T-helper 22 cell (primary cell): ENCODE data around the gene QSER1.
"Not testable (repeated sequence)": the region's sequence is repeated elsewhere in the genome, so short reads cannot be mapped to it uniquely, and the experiment has no call there.

Experiments
- DNase-seq: peaks from one replicate; pipeline ENCODE4 v3.0.0-alpha.2; 2020; ENCODE audit warnings: low read depth

QSER1 gene

DNA sequence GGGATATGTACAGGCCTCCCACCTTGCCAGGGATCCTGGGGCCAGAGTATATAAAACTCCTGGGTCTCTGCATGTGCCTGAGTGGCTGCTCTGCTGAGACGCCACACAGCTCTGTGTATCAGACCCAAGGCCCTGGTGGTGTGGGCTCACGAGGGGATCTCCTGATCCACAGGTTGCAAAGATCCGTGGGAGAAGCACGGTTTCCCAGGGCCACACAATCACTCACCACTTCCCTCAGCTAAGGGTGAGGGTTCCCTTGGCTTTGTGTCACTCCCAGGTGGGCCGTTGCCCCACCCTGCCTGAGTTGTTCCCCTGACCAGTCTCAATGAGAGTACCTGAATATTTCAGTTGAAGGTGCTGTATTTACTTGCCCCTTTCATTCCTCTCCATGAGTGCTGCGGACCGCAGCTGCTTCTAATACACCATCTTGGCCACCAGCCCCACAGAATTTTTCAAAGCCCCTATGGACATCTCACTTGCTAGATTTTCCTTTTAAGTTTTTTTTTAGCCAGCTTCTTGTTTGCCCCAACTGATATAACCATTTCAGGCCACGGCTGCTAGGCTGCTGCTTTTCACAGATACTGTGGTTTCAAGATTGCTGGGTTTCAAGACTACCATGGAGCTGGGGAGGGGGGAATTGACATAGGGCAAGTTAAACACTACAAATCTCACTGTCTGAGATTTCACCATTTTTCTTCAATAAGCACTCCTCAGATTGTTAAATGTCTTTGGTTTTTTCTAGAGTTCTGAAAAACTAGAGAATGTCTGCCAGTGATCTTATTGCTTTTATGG, 109.3 kb downstream of the QSER1 start:
- DNase-seq, result no peak

DNA sequence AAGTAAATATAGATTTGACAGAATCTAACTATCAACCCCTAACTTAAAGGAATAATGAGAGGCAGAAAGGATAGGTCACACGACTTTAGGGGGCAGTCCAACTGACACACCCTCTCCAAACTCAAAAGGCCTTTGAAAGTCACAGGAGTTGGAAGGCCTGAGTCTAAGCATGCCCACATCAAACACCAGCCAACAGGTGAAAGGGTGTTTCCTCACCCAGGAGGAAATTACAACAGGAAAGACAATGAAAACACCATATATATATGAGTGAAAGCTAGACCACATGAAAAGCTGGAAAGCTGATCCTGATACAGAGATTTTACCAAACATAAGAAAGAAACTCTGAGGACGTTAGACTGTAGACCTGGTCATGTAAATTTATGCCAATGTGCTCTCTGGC, 112.6 kb downstream of the QSER1 start:
- peak; percentile 20 for DNase-seq

DNA sequence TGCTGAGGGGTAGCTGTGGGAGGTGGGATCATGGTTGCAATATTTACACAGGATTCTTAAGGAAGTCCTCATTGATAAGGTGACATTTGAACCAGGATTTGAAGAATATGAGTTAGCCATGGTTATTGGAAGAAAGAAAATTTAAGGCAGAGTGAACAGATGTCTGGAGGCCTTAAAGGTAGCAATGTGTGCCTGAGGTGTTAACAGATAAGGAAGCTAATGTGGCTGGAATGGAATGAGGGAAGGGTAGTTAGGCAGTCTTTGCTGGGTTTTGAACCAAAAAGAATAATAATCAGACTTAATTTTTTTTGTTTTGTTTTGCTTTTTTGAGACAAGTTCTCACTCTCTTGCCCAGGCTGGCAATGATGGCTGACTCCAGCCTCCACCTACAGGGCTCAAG, 113.4 kb downstream of the QSER1 start:
- no peak for DNase-seq

GRCh38 chr11:33013755-33014154, 121.1 kb downstream of the QSER1 start:
- no peak for DNase-seq

DNA sequence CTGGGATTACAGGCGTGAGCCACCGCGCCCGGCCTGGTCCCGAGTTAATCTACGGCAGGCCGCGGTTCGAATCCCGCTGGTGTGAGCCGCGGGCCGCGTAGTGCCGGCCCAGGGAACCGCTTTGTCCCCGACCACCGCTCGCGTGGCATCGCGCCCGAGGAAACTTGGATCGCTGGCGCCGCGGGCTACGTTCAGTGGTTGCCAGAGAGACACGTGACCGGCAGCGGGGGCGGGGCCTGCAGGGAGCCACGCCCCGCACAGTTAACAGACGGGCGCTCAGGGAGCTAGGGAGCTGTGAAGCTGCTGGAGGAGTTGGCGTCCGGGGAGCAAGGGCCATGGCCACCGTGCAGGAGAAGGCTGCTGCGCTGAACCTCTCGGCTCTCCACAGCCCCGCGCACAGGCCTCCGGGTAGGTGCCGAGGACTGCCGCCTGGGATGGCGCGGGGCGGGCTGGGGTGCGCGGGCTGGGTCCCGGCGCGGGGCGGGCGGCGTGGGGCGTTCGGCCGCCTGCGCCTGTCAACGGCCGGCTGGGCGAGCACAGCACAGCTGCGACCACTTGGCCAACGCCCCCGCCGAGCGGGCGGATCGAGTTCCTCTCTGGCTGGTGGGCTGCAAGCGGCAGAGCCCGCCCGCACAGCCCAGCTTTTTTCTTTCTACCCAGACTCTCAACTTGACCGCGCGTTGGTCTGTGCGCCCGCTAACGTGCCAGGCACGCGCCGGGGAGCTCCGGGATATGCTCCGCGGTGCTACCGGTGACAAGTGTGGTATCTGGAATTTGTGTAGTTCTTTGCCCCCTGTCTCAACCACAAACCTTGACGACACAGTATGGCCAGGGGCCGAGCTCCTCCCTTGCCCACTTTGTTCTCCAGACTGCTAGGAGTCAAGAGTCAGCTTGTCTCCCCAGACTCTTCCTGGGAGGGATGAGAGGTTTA, 123.3 kb downstream of the QSER1 start, which contains the start of gene DEPDC7:
TSS of gene DEPDC7 (plus strand) at position 258 of the 931 bp plus-strand sequence. CDS start at position 336, 78 bp downstream.
- DNase-seq, result peak; percentile 44

DNA sequence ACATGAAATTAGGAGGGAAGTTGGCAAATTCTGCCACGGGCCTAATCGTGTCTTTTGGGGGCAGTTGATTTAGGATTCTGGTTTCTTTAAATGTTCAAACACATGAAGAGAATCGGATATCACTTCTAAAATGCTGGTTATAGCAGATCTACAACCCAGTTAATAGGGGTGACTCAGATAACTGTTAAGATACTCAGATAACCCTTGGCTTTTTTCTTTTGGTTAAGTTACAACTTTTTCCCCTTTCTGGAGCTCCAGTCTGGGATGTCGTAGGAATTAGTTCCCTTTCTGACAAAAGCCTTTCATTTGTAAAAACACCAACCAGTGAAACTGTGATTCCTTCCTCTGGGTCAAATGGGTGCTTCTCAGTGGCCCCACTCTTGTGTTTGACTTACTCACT, 124.0 kb downstream of the QSER1 start:
- DNase-seq, result no peak

GRCh38 chr11:33017478-33017877, 124.9 kb downstream of the QSER1 start:
- DNase-seq, result no peak

- DNase-seq, result no peak
Observed at GRCh38 chr11:33017965-33018364, 125.4 kb downstream of the QSER1 start.

DNA sequence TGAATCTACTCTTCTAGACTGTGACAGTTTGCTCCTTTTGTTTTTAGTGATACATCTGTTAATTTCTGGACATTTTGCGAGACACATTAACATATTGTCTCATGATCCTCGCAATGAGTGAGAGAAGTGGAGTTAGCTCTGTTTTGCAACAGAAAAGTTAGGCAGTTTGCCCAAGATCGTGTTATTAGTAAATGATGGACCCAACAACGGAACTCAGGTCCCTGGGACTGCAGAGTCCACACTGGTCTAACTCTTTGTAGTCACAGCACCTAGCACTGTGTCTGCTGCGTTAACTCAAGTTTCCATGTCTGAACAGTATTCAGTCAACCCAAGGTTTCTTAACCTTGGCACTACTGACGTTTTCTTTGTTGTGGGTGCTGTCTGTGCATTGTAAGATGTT, 126.2 kb downstream of the QSER1 start:
- no peak for DNase-seq

- DNase-seq, result no peak
Observed at GRCh38 chr11:33021501-33021900, 128.9 kb downstream of the QSER1 start.

GRCh38 chr11:33021937-33022336, 129.3 kb downstream of the QSER1 start:
- DNase-seq, result no peak

DNA sequence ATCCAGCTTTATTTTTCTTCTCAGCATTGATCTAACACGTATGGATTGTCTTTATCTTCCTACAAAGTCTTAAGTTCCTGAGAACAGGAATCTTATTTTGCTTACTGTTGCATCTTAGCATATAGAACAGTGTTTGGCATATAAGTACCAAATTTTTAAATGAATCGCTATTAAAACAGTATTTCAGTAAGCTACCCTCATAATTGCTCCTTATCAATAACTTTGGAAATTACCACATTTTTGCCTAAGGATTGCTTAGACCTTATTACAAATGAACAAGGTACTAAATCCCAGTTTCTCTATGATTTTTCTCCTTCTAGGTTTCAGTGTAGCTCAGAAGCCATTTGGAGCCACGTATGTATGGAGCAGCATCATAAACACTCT, 132.7 kb downstream of the QSER1 start:
- DNase-seq, result no peak

GRCh38 chr11:33027233-33027632, 134.6 kb downstream of the QSER1 start:
- no peak for DNase-seq

GRCh38 chr11:33027846-33028536, 135.4 kb downstream of the QSER1 start:
- DNase-seq, result no peak

GRCh38 chr11:33028537-33028914, 135.9 kb downstream of the QSER1 start:
- no peak for DNase-seq

DNA sequence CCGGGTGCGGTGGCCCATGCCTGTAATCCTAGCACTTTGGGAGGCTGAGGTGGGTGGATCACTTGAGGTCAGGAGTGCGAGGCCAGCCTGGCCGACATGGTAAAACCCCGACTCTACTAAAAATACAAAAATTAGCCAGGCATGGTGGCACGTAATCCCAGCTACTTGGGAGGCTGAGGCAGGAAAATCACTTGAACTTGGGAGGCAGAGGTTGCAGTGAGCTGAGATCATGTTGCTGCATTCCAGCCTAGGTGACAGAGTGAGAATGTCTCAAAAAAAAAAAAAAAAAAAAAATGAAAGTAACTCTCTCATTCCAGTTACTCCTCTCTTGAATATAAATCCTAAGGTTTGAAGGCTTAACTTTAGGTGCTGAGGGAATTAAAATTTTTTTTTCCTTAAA, 136.6 kb downstream of the QSER1 start:
- not testable (repeated sequence) for DNase-seq
